OCI-LY3 (cell line): ENCODE data around the gene RASA1.

Experiments
- EZH2phosphoT487 ChIP-seq: fragments of 200-600 bp; shearing (Covaris generic); IDR thresholded peaks from 2 replicates; pipeline ENCODE4 v1.6.1; 2018; ENCODE audit warnings: antibody characterized with exemption, mixed run types, low read depth
- TF ChIP-seq, protein P1 (sequence below): fragments of 200-600, 300-600 bp; sonication (generic); IDR thresholded peaks from 2 replicates; pipeline ENCODE4 v1.5.1; 2014; ENCODE audit warnings: antibody characterized with exemption, low read length, low read depth

DNA sequence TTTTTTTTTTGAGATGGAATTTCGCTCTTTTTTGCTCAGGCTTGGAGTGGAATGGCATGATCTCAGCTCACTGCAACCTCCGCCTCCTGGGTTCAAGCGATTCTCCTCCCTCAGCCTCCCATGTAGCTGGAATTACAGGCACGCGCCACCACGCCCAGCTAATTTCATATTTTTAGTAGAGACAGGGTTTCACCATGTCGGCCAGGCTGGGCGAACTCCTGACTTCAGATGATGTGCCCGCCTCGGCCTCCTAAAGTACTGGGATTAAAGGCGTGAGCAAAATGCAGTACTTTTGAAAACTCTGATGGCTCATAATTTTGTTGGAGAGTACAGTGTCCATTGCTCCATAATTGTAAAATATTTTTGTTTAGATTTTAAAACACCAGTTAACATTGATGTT lies 92.4 kb downstream of the RASA1 start:
- TF ChIP-seq, protein P1, sequence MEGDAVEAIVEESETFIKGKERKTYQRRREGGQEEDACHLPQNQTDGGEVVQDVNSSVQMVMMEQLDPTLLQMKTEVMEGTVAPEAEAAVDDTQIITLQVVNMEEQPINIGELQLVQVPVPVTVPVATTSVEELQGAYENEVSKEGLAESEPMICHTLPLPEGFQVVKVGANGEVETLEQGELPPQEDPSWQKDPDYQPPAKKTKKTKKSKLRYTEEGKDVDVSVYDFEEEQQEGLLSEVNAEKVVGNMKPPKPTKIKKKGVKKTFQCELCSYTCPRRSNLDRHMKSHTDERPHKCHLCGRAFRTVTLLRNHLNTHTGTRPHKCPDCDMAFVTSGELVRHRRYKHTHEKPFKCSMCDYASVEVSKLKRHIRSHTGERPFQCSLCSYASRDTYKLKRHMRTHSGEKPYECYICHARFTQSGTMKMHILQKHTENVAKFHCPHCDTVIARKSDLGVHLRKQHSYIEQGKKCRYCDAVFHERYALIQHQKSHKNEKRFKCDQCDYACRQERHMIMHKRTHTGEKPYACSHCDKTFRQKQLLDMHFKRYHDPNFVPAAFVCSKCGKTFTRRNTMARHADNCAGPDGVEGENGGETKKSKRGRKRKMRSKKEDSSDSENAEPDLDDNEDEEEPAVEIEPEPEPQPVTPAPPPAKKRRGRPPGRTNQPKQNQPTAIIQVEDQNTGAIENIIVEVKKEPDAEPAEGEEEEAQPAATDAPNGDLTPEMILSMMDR: no peak
- TF ChIP-seq EZH2phosphoT487: no peak
